Erythroblast (primary cell): ENCODE data around the gene MRM1.

ENCODE experiments used
- GATA1 ChIP-seq: IDR thresholded peaks from 2 replicates; pipeline ENCODE4 v1.6.1; 2011; ENCODE audit warnings: low read depth, mild to moderate bottlenecking, control low read depth, low read length, moderate library complexity
- POLR2A ChIP-seq: IDR thresholded peaks from 2 replicates; pipeline ENCODE4 v1.6.1; 2011; ENCODE audit warnings: mild to moderate bottlenecking, low read length

GRCh38 chr17:36583787-36584186, 17.6 kb upstream of the MRM1 start:
- TF ChIP-seq POLR2A (no peak), GATA1 (no peak)
